ENCODE results near the gene GRIK3.

GRIK3 gene

DNA sequence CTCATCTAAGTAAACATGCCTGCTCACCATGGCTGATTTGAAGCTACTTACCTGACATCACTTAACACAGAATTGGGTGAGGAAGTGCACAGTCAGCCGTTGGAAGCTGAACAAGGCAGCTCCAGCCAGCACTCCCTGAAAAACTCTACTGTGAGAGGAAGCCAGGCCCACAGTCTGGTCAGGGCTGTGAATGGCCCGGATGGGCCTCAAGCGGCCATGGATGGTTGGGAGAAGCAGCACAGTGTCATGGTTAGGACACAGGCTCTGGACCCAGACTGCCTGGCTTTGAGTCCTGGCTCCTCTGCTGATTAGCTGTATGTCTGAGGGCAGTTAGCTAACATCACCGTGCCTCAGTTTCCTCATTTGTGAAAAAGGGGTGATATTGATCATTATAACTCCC, 267.8 kb downstream of the GRIK3 start:
- Histone ChIP-seq H3K27ac (ENCODE audit: low read depth, low read length) (no peak overlapping the region), H3F3A (ENCODE audit: control insufficient read depth, insufficient read depth) (no peaks in the 10 kb centered on the region), H3K4me2 (ENCODE audit: low read length) (no peak overlapping the region), H3K79me2 (ENCODE audit: control insufficient read depth, low read length) (no peaks in the 10 kb centered on the region), H3K9me3 (ENCODE audit: control insufficient read depth, insufficient read depth, low read length) (no peaks in the 10 kb centered on the region), H3K9me2 (replicated peaks; ENCODE audit: control insufficient read depth, low read length) (no peaks in the 10 kb centered on the region), H3K27me3 (ENCODE audit: control insufficient read depth, low read length) (no peaks in the 10 kb centered on the region), H3K4me1 (ENCODE audit: control insufficient read depth, low read length) (no peaks in the 10 kb centered on the region), H4K20me1 (ENCODE audit: control insufficient read depth, insufficient read depth, low read depth, low read length) (no peaks in the 10 kb centered on the region), H3K36me3 (ENCODE audit: control insufficient read depth, low read length) (no peaks in the 10 kb centered on the region), H3K4me3 (ENCODE audit: low read length) (no peak overlapping the region)
- no peak for TF ChIP-seq EZH2phosphoT487 (IDR thresholded peaks at IDR 0.05; ENCODE audit: borderline replicate concordance, low read length)
- TF ChIP-seq, protein P1, sequence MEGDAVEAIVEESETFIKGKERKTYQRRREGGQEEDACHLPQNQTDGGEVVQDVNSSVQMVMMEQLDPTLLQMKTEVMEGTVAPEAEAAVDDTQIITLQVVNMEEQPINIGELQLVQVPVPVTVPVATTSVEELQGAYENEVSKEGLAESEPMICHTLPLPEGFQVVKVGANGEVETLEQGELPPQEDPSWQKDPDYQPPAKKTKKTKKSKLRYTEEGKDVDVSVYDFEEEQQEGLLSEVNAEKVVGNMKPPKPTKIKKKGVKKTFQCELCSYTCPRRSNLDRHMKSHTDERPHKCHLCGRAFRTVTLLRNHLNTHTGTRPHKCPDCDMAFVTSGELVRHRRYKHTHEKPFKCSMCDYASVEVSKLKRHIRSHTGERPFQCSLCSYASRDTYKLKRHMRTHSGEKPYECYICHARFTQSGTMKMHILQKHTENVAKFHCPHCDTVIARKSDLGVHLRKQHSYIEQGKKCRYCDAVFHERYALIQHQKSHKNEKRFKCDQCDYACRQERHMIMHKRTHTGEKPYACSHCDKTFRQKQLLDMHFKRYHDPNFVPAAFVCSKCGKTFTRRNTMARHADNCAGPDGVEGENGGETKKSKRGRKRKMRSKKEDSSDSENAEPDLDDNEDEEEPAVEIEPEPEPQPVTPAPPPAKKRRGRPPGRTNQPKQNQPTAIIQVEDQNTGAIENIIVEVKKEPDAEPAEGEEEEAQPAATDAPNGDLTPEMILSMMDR (IDR thresholded peaks at IDR 0.05; ENCODE audit: low read depth, low read length, poor library complexity, severe bottlenecking): no peak

DNA sequence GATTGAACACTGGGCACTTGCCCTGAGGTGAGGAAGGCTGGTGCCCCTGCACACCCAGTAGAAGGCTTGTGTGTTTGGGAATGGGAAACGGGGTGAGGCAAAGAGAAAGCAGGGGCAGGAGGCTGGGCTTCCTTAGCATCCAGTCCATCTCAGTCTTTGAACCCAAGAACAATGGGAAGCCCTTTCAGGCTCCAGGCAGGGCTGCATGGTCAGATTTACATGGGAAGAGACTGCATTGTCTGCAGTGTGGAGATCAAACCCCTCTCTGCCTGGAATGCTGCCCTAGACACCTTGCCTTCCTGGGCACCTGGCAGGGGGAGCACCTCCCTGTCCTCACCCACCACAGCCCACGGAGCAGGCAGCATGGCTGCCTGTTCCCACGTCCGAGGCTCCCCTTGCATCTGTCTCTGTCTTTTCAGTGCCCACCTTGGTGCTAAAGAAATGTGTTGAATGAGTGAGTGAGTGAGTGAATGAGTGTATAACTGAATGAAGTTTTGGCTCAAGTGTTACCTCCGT, 268.5 kb downstream of the GRIK3 start:
- H4K20me1 ChIP-seq (ENCODE audit: control insufficient read depth, insufficient read depth, low read depth, low read length): no peaks in the 10 kb centered on the region
- TF ChIP-seq, protein P1 (IDR thresholded peaks at IDR 0.05; ENCODE audit: low read depth, low read length, poor library complexity, severe bottlenecking): no peak
- TF ChIP-seq EZH2phosphoT487 (IDR thresholded peaks at IDR 0.05; ENCODE audit: borderline replicate concordance, low read length): no peak

DNA sequence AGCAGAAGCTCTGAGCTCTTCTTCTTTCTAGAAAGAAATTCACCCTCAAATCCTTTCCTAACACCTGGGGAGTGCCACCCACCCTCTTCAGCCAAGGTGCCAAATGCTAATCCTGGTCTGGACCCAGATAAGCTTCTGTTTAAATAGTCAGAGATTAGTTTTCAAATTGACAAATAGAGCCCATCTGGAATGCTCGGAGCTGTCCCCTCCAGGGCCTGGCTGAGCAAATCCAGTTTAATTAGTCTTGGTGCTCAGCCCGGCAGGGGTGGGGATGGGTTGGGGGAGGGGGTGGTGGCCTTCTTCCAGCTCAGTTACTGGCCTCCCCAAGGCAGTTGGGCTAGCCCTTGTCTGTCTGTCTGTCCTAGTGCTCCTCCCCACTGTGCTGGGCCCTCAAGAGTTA, 269.5 kb downstream of the GRIK3 start:
- no peaks in the 10 kb centered on the region for H3K79me2 ChIP-seq (ENCODE audit: control insufficient read depth, low read length)
- no peak overlapping the region for H3K27ac ChIP-seq (ENCODE audit: low read depth, low read length)
- H3K4me1 ChIP-seq (ENCODE audit: control insufficient read depth, low read length): no peaks in the 10 kb centered on the region
- TF ChIP-seq, protein P1 (IDR thresholded peaks at IDR 0.05; ENCODE audit: low read depth, low read length, poor library complexity, severe bottlenecking): no peak
- no peak for TF ChIP-seq EZH2phosphoT487 (IDR thresholded peaks at IDR 0.05; ENCODE audit: borderline replicate concordance, low read length)
- H3K4me3 ChIP-seq (ENCODE audit: low read length): no peak overlapping the region
- H3F3A ChIP-seq (ENCODE audit: control insufficient read depth, insufficient read depth): no peaks in the 10 kb centered on the region
- no peaks in the 10 kb centered on the region for H3K9me2 ChIP-seq (replicated peaks; ENCODE audit: control insufficient read depth, low read length)
- H4K20me1 ChIP-seq (ENCODE audit: control insufficient read depth, insufficient read depth, low read depth, low read length): no peaks in the 10 kb centered on the region
- no peaks in the 10 kb centered on the region for H3K9me3 ChIP-seq (ENCODE audit: control insufficient read depth, insufficient read depth, low read length)
- no peak overlapping the region for H3K4me2 ChIP-seq (ENCODE audit: low read length)
- H3K36me3 ChIP-seq (ENCODE audit: control insufficient read depth, low read length): no peaks in the 10 kb centered on the region
- no peaks in the 10 kb centered on the region for H3K27me3 ChIP-seq (ENCODE audit: control insufficient read depth, low read length)

More for the DNA sequence above, 268.5 kb downstream of the GRIK3 start:
- no peak overlapping the region for H3K27ac ChIP-seq (ENCODE audit: low read depth, low read length)
- no peaks in the 10 kb centered on the region for H3K27me3 ChIP-seq (ENCODE audit: control insufficient read depth, low read length)
- no peak overlapping the region for H3K4me3 ChIP-seq (ENCODE audit: low read length)
- H3K36me3 ChIP-seq (ENCODE audit: control insufficient read depth, low read length): no peaks in the 10 kb centered on the region
- no peaks in the 10 kb centered on the region for H3F3A ChIP-seq (ENCODE audit: control insufficient read depth, insufficient read depth)
- H3K79me2 ChIP-seq (ENCODE audit: control insufficient read depth, low read length): no peaks in the 10 kb centered on the region
- H3K4me1 ChIP-seq (ENCODE audit: control insufficient read depth, low read length): no peaks in the 10 kb centered on the region
- no peak overlapping the region for H3K4me2 ChIP-seq (ENCODE audit: low read length)
- H3K9me2 ChIP-seq (replicated peaks; ENCODE audit: control insufficient read depth, low read length): no peaks in the 10 kb centered on the region
- H3K9me3 ChIP-seq (ENCODE audit: control insufficient read depth, insufficient read depth, low read length): no peaks in the 10 kb centered on the region

All from DOHH2 (cell line).